CD4-positive, alpha-beta T cell treated with Interleukin-15 for 4 hours (primary cell): ENCODE results near the gene POC5.
"Not testable (repeated sequence)": the region's sequence is repeated elsewhere in the genome, so short reads cannot be mapped to it uniquely, and the experiment has no call there.

Source experiments
- DNase-seq: peaks from one replicate; pipeline ENCODE4 v3.0.0-alpha.2; 2020; ENCODE audit warnings: low spot score

POC5 gene

GRCh38 chr5:75717082-75717922 is at the start of gene POC5:
Gene POC5 (minus strand): TSS chr5:75717437. CDS start chr5:75712937, 4,500 bp downstream.
- DNase-seq, result peak; percentile 99

GRCh38 chr5:75758116-75758515 is 40.9 kb upstream of the POC5 start:
- DNase-seq, result no peak

DNA sequence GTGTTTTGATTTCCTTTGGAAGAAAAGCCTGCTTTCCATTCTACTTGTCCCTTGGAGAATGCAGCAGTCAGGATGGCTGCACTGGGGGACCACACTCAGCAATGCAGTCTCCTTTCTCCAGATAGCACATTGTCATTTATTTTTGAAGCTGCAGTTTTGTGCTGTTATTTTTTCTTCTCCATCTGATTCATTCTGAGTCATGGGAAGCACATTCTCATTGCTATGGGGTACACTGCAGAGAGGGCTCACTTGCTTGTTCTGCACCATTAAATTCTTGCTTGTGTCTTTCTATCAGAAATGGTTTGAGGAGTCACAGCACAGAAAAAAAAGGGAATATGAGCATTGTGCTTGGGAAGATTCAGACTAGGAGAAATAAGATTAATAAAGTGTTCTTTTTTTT is 39.7 kb upstream of the POC5 start:
- no peak for DNase-seq

DNA sequence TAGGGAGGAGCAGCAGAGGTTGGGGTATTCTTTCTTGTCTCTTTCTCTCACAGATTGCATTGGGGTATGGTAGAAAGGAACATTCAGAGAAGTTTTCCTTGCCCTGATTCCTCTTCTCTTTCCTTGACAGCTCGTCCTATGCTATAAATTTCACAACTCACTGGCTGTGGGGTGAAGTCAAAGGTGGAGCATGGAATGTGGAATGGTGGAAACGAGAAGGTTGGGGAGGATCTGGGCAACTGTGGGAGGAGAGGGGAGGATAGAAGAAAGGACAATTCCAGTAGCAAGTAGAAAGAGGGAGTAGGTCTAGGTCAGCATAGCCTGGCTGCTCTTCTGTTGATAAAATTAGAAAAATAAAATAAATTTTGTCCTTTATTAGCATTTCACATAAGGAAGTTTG is 39.0 kb upstream of the POC5 start:
- no peak for DNase-seq

- no peak for DNase-seq
Measured at GRCh38 chr5:75753182-75753581, 35.9 kb upstream of the POC5 start.

GRCh38 chr5:75744355-75744754 is 27.1 kb upstream of the POC5 start:
- DNase-seq, result no peak

DNA sequence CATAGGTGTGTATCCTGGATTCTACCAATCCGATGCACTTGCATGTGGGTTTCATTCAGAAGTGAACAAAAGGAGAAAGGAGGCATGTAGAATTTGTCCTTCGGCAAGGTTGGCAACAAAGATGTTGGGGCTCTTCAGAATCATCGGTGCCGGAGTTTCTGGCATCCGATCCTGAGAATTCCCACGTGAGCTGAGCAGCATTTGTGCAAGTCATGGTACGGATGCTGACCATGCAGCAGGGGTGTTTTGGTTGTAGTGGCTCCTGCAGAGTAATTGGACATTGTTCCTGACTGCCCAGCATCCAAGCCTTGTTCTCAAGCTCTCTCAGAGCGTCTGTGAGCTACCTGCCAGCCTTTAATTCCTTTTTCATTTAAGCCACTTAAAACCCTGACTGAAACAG is 19.0 kb upstream of the POC5 start:
- no peak for DNase-seq

- peak; percentile 5 for DNase-seq
Measured at GRCh38 chr5:75734913-75735789, 17.9 kb upstream of the POC5 start.

GRCh38 chr5:75733767-75734166 is 16.5 kb upstream of the POC5 start:
- DNase-seq, result no peak

DNA sequence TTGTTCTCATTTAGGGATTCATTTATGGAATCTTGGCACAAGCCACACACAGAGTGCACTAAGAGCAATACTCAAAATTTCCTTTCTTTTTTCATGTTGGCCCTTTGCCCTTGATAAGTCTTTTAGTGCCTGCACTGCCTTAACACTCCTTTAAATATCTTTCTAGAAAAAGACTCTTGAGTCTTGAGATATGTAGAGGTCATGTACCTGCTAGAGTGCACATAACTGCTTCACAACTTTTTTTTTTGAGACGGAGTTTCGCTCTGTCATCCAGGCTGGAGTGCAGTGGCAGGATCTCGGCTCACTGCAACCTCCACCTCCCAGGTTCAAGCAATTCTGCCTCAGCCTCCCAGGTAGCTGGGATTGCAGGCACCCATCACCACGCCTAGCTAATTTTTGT is 14.3 kb upstream of the POC5 start:
- DNase-seq, result not testable (repeated sequence)

DNA sequence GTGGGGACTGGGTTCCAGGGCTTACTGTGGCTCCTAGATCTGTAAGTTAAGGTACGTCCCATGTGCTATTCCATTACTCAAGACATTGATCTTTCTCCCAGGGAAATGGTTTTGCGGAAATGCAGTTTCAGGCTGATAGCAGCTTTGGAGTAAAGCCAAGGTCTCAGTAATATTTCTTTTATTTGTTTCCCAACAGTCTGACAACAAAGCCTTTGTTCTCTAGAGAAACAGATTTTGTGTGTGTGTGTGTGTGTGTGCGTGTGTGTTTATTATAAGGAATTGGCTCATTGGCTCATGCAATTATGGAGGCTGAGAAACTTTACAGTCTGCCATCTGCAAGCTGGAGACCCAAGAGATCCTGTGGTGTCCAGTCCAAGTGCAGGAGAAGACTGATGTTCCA is 12.1 kb upstream of the POC5 start:
- no peak for DNase-seq

GRCh38 chr5:75727931-75728330 is 10.7 kb upstream of the POC5 start:
- DNase-seq, result no peak

- DNase-seq, result not testable (repeated sequence)
Measured at GRCh38 chr5:75726224-75726623, 9.0 kb upstream of the POC5 start.

DNA sequence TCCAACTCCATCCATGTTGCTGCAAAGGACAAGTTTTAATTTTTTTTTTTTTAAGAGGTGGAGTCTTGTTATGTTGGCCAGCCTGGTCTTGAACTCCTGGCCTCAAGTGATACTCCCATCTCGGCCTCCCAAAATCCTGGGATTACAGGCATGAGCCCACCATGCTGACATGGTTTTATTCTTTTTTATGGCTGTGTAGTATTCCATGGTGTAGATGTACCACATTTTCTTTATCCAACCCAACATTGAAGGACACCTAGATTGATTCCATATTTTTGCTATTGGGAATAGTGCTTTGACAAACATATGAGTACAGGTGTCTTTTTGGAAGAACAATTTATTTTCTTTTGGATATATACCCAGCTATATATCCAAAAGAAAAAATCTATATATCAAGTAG is 6.1 kb upstream of the POC5 start:
- no peak for DNase-seq

DNA sequence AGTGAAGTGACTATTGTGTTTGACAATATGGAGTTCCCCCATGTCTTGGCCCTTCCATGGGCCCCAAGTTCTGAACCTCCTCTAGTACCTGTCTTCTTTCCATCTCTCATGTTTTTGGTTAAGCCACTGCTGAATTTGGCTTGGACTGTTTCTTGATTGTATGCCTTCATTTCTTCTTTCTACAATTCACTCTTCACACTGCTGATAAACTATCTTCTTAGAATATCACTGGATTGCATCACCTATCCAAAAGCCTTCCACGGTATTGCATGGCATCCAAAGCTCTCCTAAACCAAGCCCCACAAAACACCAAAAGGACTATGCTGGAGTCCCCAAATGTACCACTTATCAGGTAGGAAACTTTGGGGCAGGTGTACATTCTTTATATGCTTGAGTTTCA is 4.3 kb upstream of the POC5 start:
- DNase-seq, result no peak

- DNase-seq, result no peak
Measured at GRCh38 chr5:75720882-75721281, 3.6 kb upstream of the POC5 start.

DNA sequence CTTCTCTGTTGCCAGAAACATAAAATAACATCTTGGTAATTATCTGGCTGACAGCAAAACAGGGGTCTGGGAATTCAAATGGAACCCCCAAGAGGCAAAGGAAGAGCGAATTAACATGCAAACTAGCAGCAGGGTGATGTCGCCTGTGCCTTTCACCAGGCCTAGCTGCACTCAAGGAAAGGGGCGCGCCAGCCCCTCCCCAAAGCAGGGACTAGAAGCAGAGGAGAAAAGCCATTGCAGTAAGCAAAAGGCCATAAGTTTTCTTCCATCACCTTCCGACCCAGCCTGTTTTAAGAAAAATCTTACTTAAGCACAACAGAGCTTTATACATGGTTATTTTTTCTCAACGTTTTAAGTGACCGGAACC is 539 bp downstream of the POC5 start:
- no peak for DNase-seq

DNA sequence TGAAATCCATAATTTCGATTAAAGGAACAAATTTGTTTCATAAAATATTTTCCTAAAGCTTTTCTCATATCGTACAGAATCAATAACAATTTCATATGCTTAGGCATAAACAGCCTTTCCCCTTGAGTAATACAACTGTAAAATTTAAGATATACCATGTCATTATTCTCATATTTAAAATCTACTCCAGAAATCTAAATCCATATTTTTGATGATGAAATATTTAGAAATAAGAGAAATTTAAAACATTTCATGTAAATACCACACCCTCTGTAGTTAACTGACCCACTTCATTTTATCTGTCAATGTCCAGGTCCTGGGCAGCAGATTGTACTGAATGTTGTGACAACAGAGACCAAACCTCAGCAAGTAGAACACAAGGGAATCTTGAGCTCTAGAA is 5.1 kb downstream of the POC5 start:
- no peak for DNase-seq

GRCh38 chr5:75711151-75711550 is 6.1 kb downstream of the POC5 start:
- no peak for DNase-seq

DNA sequence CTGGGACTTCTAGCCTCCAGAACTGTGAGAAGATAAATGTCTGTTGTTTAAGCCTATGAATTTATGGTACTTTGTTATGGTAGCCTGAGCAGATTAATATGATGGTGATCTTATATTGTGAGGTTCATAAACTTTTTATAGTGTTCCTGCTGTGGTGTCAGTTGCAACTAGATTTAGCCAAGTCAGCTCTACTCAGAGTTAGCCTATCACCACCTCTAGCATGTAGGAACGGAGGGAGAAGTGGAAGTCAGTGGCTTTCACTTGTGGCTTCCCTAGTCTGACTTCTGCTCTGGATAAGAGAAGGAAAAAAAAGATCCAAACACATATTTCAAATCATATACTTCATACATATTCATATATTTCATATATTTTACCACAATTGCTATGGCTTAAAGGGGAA is 6.6 kb downstream of the POC5 start:
- DNase-seq, result no peak

DNA sequence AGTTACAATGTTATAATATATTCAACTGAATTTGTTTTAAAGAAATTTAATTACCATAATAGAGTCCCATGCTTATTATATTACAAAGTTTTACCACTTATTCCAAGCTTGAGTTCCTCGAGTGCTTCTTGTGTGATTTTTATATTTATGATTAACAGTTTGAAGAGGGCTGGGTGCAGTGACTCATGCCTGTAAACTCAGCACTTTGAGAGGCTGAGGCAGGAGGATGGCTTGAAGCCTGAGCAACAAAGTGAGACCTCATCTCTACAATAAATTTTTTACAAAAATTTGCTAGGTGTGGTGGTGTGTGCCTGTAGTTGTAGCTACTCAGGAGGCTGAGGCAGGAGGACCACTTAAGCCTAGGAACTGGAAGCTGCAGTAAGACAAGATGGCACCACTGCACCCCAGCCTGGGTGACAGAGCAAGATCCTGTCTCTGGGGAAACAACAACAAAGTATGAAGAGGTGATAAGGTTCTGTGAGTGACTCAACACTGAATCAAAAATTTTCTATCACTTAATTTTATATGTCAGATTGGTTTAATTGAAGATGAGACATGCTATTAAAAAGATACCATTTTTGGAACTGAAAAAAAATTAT is 9.2 kb downstream of the POC5 start:
- no peak for DNase-seq

DNA sequence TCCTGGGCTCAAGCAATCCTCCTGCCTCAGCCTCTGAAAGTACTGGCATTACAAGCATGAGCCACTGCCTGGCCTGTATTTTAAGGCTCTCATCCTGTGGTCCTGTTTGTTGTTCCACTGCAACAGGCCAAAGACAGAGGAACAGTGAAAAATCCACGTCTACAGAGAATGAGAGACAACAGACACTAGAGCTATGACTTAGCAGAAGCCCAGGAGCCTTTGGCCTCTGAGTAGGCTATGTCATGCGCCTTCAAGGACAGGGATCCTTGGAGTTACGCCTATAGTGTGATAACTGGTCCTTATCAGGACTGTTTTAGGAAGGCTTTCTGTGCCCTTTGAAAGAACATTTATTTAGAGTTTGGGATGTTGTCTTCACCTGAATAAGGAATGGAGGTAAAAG is 10.5 kb downstream of the POC5 start:
- no peak for DNase-seq

GRCh38 chr5:75706016-75706415 is 11.2 kb downstream of the POC5 start:
- no peak for DNase-seq
